Lung (tissue), 12 donors: Measurements from ENCODE around the gene ADH1A. TPM values are rescaled to one million over a fixed set of nuclear protein-coding genes. Genes with fewer than 3 reads are reported as not detected.
"Not testable (repeated sequence)": the region's sequence is repeated elsewhere in the genome, so short reads cannot be mapped to it uniquely, and the experiment has no call there.

Experiments used
- ATAC-seq: fragments of 200-7000 bp; cut with Tn5 transposase; one replicate; pipeline ENCODE4 v1.9.1; 2020; ENCODE audit warnings: moderate number of reproducible peaks; ENCODE audit not compliant: insufficient read depth, low FRiP score
- DNase-seq, 3 donors: peaks; one replicate each; pipeline ENCODE4 v3.0.0-alpha.2; 2013 to 2017
- H3K27ac ChIP-seq, 2 donors: one replicate each; pipeline ENCODE4 v1.5.1; 2013; ENCODE audit warnings: mild to moderate bottlenecking in 2 of 2, moderate library complexity in 2 of 2, control low read depth in 1 of 2, inconsistent platforms in 1 of 2, low read depth in 1 of 2, low read length in 1 of 2
- H3K27me3 ChIP-seq, 3 donors: one replicate each; pipeline ENCODE4 v1.5.1; 2013; ENCODE audit warnings: low read length in 2 of 3; ENCODE audit not compliant: control insufficient read depth in 3 of 3, insufficient read depth in 3 of 3
- H3K36me3 ChIP-seq, 4 donors: one replicate each; pipeline ENCODE4 v1.5.1; 2013; ENCODE audit warnings: low read length in 4 of 4, mild to moderate bottlenecking in 1 of 4, moderate library complexity in 1 of 4; ENCODE audit not compliant: control insufficient read depth in 4 of 4, insufficient read depth in 4 of 4
- H3K4me1 ChIP-seq, 5 donors: one replicate each; pipeline ENCODE4 v1.5.1; 2013; ENCODE audit warnings: low read length in 5 of 5, mild to moderate bottlenecking in 2 of 5, moderate library complexity in 1 of 5; ENCODE audit not compliant: control insufficient read depth in 5 of 5, insufficient read depth in 5 of 5
- H3K4me3 ChIP-seq: one replicate; pipeline ENCODE4 v1.5.1; 2013; ENCODE audit warnings: mild to moderate bottlenecking, control low read depth, moderate library complexity
- H3K9ac ChIP-seq, 2 donors: one replicate each; pipeline ENCODE4 v1.5.1; 2013; ENCODE audit warnings: low read length in 2 of 2, control low read depth in 1 of 2; ENCODE audit not compliant: insufficient read depth in 1 of 2
- H3K9me3 ChIP-seq, 4 donors: one replicate each; pipeline ENCODE4 v1.5.1; 2013; ENCODE audit warnings: low read length in 3 of 4, mild to moderate bottlenecking in 1 of 4, moderate library complexity in 1 of 4; ENCODE audit not compliant: control insufficient read depth in 4 of 4, insufficient read depth in 3 of 4
- WGBS, 2 donors: extraction: QIAGEN DNeasy Blood & Tissue Kit; methylation state at CpG; one replicate each; pipeline ENCODE4 v1.1.7; 2013; 5-methylcytosine and 5-hydroxymethylcytosine counted together
- polyA plus RNA-seq, 2 donors: library from polyadenylated mRNA; stranded (reverse); fragments of 200-250 nt; gene quantifications; one replicate each; pipeline ENCODE4 v1.2.1, GENCODE V29; 2013
- total RNA-seq, 2 donors: library from RNA; depleted of rRNA in 1 of 2; stranded (reverse); fragments of >200 nt in 1 of 2; gene quantifications; one replicate each; pipeline ENCODE4 v1.2.1, GENCODE V29; 2014 to 2021
- TF ChIP-seq, protein P1 (sequence below): IDR thresholded peaks from 2 replicates; pipeline ENCODE4 v1.5.1; 2012; ENCODE audit warnings: mild to moderate bottlenecking; ENCODE audit errors: control extremely low read depth, extremely low read depth
- donor health status: control.
- donor health status: control.
- donor health status: Bipolar disorder and iron deficiency.
- donor health status: healthy.
- donor health status: DM: yes; HTN: yes; CAD: no.

The ADH1A gene
- total and polyA plus RNA-seq, 4 donors = 0.06 to 1.4 (median 0.23) TPM; not detected in 1

DNA sequence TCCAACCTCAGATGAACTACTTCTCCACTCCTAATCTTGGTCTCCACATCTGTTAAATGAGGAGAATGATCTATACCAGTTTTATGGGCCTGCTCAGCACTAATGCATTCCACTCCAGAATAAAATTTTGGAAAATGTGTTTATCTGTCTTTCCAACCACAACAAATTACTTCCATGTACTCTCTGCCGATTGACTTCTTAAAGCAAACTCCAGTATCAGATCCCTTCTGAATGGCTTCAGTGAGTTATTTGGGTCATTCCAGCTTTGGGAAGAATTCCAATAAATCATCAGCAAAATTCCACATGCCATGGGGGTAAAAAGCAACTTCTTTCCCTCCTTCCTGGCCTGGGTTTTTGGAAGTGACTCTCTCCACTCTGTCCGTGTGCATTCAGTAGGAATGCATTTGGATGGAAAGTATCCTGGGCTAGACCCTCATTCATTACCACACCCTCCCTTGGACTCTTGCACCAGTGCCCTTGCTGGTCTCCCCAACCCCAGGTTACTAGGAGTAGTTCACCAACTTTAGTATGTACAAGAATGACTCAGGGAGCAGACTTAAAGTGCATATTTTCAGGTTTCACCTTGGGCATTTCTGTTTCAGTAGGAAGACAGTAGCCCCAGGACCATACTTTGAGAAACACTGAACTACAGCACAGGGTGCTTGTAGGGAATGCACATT lies 56.3 kb downstream of the ADH1A start:
- no peak for DNase-seq
- Histone ChIP-seq H3K27me3 (no peaks in the 10 kb centered on the region), H3K27ac (no peak overlapping the region), H3K9ac (no peak overlapping the region), H3K4me3 (no peak overlapping the region), H3K4me1 (no peaks in the 10 kb centered on the region), H3K9me3 (peaks cover 0 to 5% (median 1%) of the 10 kb centered on the region in 4 donors), H3K36me3 (no peaks in the 10 kb centered on the region)
- WGBS, 2 donors = 69 to 84% methylated on average over 2 of the region's 2 CpGs
- TF ChIP-seq, protein P1, sequence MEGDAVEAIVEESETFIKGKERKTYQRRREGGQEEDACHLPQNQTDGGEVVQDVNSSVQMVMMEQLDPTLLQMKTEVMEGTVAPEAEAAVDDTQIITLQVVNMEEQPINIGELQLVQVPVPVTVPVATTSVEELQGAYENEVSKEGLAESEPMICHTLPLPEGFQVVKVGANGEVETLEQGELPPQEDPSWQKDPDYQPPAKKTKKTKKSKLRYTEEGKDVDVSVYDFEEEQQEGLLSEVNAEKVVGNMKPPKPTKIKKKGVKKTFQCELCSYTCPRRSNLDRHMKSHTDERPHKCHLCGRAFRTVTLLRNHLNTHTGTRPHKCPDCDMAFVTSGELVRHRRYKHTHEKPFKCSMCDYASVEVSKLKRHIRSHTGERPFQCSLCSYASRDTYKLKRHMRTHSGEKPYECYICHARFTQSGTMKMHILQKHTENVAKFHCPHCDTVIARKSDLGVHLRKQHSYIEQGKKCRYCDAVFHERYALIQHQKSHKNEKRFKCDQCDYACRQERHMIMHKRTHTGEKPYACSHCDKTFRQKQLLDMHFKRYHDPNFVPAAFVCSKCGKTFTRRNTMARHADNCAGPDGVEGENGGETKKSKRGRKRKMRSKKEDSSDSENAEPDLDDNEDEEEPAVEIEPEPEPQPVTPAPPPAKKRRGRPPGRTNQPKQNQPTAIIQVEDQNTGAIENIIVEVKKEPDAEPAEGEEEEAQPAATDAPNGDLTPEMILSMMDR = no peak
- no peak for ATAC-seq

DNA sequence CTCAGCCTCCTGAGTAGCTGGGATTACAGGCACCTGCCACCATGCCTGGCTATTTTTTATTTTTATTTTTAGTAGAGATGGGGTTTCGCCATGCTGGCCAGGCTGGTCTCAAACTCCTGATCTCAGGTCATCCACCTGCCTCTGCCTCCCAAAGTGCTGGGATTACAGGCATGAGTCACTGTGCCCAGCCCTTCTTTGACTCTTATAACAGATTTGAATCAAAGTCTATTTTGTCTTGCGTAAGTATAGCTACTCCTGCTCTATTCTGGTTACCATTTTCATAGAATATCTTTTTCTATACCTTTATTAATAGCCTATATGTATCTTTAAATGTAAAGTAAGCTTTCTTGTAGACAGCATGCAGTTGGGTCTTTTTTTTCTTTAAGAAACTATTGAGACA lies 57.4 kb downstream of the ADH1A start:
- H3K9ac ChIP-seq, H3K4me1 ChIP-seq, H3K27ac ChIP-seq, DNase-seq, H3K27me3 ChIP-seq, H3K9me3 ChIP-seq, ATAC-seq, H3K4me3 ChIP-seq, H3K36me3 ChIP-seq: not testable (repeated sequence)
- 94 to 97% methylated on average over 2 of the region's 2 CpGs for WGBS, 2 donors

DNA sequence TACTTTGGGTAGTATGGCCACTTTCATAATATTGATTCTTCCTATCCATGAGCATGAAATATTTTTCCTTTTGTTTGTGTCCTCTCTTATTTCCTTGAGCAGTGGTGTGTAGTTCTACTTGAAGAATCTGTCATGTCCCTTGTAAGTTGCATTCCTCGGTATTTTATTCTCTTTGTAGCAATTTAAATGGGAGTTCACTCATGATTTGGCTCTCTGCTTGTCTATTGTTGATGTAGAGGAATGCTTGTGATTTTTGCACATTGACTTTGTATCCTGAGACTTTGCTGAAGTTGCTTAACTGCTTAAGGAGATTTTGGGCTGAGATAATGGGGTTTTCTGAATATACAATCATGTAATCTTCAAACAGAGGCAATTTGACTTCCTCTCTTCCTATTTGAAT lies 62.1 kb downstream of the ADH1A start:
- H3K4me1 ChIP-seq, ATAC-seq, H3K36me3 ChIP-seq, H3K27me3 ChIP-seq, H3K9ac ChIP-seq, DNase-seq, H3K4me3 ChIP-seq, H3K27ac ChIP-seq, H3K9me3 ChIP-seq: not testable (repeated sequence)
- 86% methylated on average over 1 of the region's 1 CpG for WGBS, 2 donors

DNA sequence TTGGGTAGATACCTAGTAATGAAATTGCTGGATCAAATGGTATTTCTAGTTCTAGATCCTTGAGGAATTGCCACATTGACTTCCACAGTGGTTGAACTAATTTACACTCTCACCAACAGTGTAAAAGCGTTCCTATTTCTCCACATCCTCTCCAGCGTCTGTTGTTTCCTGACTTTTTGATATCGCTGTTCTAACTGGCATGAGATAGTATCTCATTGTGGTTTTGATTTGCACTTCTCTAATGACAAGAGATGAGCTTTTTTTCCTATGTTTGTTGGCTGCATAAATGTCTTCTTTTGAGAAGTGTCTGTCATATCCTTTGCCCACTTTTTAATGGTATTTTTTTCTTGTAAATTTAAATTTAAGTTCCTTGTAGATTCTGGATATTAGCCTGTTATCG lies 63.1 kb downstream of the ADH1A start:
- H3K27me3 ChIP-seq, DNase-seq, H3K36me3 ChIP-seq, H3K27ac ChIP-seq, H3K9ac ChIP-seq, H3K4me3 ChIP-seq, H3K4me1 ChIP-seq, H3K9me3 ChIP-seq, ATAC-seq: not testable (repeated sequence)
- 57 to 75% methylated on average over 4 of the region's 4 CpGs for WGBS, 2 donors

Other genes starting within 250 kb of the ADH1A start
- gene ADH5, start 202.2 kb downstream of the ADH1A start, total RNA-seq = 100 to 1,000 TPM; 114 to 143 TPM
- gene ADH5, start 202.2 kb downstream of the ADH1A start, polyA plus RNA-seq = 100 to 1,000 TPM in 1 of 2 donors, 10 to 100 TPM in 1; 83.7 to 140 TPM
- gene ADH4, start 146.7 kb downstream of the ADH1A start, total RNA-seq = under 1 TPM; 0.18 to 0.68 TPM
- gene ADH4, start 146.7 kb downstream of the ADH1A start, polyA plus RNA-seq = under 1 TPM; 0.12 to 0.16 TPM
- 1 to 10 TPM in 1 of 2 donors, under 1 TPM in 1; 0.43 to 2.2 TPM for gene ADH6, start 71.7 kb downstream of the ADH1A start, total RNA-seq
- gene ADH6, start 71.7 kb downstream of the ADH1A start, polyA plus RNA-seq = under 1 TPM; 0.16 to 0.33 TPM
- 1,000 to 10,000 TPM in 1 of 2 donors, 100 to 1,000 TPM in 1; 364 to 1,115 TPM for gene ADH1B, start 30.4 kb upstream of the ADH1A start, total RNA-seq
- gene ADH1B, start 30.4 kb upstream of the ADH1A start, polyA plus RNA-seq = 100 to 1,000 TPM; 106 to 186 TPM
- 1 to 10 TPM; 5.9 to 6.9 TPM for gene ADH1C, start 61.8 kb upstream of the ADH1A start, total RNA-seq
- 10 to 100 TPM in 1 of 2 donors, 1 to 10 TPM in 1; 2.6 to 14.8 TPM for gene ADH1C, start 61.8 kb upstream of the ADH1A start, polyA plus RNA-seq
- 1 to 10 TPM in 1 of 2 donors, under 1 TPM in 1; 0.71 to 5.4 TPM for gene ADH7, start 144.4 kb upstream of the ADH1A start, total RNA-seq
- 1 to 10 TPM; 1.9 to 3.9 TPM for gene ADH7, start 144.4 kb upstream of the ADH1A start, polyA plus RNA-seq
- not detected for gene C4orf17, start 220.0 kb upstream of the ADH1A start, total RNA-seq
- gene C4orf17, start 220.0 kb upstream of the ADH1A start, polyA plus RNA-seq = not detected